ENCODE data around the gene NFATC1. TPM values are rescaled to one million over a fixed set of nuclear protein-coding genes. Genes with fewer than 3 reads are reported as not detected.
A peak's percentile ranks its signal among the peaks of the same experiment; 100 is the strongest.

The NFATC1 gene
- total RNA-seq, 1 donor from 2014 or later = 64.1 TPM

- intact Hi-C loops (cut with DNase I) = loop anchor here (2.0 to 5.0 kb wide), 2 partner anchors 56 to 77 kb away; no protein-coding TSS in a partner anchor
- Histone ChIP-seq H3K9me3 (no peaks in the 10 kb centered on the region), H3K4me3 (peak overlapping the region in 1 of 2 donors; percentile 45), H3K27me3 (no peaks in the 10 kb centered on the region), H3K4me1 (peaks cover 0 to 14% of the 10 kb centered on the region in 2 donors), H3K36me3 (peaks cover 37 to 61% of the 10 kb centered on the region in 2 donors), H3K27ac (peak overlapping the region; percentile 39 to 61)
- DNase-seq (ENCODE audit: low spot score in 2 of 2) = peak; percentile 16 to 87
- TF ChIP-seq, protein P1, sequence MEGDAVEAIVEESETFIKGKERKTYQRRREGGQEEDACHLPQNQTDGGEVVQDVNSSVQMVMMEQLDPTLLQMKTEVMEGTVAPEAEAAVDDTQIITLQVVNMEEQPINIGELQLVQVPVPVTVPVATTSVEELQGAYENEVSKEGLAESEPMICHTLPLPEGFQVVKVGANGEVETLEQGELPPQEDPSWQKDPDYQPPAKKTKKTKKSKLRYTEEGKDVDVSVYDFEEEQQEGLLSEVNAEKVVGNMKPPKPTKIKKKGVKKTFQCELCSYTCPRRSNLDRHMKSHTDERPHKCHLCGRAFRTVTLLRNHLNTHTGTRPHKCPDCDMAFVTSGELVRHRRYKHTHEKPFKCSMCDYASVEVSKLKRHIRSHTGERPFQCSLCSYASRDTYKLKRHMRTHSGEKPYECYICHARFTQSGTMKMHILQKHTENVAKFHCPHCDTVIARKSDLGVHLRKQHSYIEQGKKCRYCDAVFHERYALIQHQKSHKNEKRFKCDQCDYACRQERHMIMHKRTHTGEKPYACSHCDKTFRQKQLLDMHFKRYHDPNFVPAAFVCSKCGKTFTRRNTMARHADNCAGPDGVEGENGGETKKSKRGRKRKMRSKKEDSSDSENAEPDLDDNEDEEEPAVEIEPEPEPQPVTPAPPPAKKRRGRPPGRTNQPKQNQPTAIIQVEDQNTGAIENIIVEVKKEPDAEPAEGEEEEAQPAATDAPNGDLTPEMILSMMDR (IDR thresholded peaks at IDR 0.05) = no peak
Observed at GRCh38 chr18:79458131-79458838, 62.6 kb downstream of the NFATC1 start.

- H3K36me3 ChIP-seq = peaks cover 30 to 57% of the 10 kb centered on the region in 2 donors
- H3K4me3 ChIP-seq = peak overlapping the region in 1 of 2 donors; percentile 45
- TF ChIP-seq, protein P1 (IDR thresholded peaks at IDR 0.05) = no peak
- H3K27me3 ChIP-seq = no peaks in the 10 kb centered on the region
- H3K27ac ChIP-seq = peak overlapping the region; percentile 39 to 61
- H3K9me3 ChIP-seq = no peaks in the 10 kb centered on the region
- no peak for DNase-seq (ENCODE audit: low spot score in 2 of 2)
- peaks cover 0 to 14% of the 10 kb centered on the region in 2 donors for H3K4me1 ChIP-seq
- intact Hi-C loops (cut with DNase I) = loop anchor here (2.0 to 5.0 kb wide), 2 partner anchors 57 to 78 kb away; no protein-coding TSS in a partner anchor
Observed at GRCh38 chr18:79458917-79459803, 63.4 kb downstream of the NFATC1 start.

DNA sequence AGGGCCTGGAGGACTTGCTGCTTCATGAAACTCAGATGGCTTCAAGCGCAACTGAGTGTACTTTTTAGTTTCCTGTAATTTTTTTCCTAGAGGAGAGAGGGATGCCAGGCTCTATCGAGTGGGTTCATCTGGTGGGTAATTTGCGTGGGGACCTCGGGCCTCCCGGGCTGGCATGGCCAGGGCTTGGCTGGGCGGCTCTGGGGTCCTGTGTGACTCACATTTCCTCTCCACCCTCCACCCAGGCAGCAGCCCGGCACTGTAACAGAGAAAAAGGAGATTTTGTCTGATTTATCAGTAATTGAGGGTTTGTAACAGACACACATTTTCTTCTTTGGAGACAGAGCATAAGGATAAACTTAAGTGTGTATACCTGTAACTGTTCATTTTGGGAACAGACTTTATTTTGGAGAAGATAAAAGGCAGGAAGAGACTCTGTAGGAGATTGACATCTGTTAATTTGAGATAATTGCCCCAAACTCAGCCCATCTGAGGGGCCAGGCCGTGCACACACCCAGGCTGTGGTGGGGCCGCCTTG is 64.3 kb downstream of the NFATC1 start:
- peaks cover 21 to 49% of the 10 kb centered on the region in 2 donors for H3K36me3 ChIP-seq
- no peak overlapping the region for H3K4me3 ChIP-seq
- H3K27me3 ChIP-seq = no peaks in the 10 kb centered on the region
- H3K4me1 ChIP-seq = peaks cover 0 to 14% of the 10 kb centered on the region in 2 donors
- TF ChIP-seq, protein P1 (IDR thresholded peaks at IDR 0.05) = no peak
- no peak for DNase-seq (ENCODE audit: low spot score in 2 of 2)
- H3K27ac ChIP-seq = no peak overlapping the region
- intact Hi-C loops (cut with DNase I) = loop anchor here (2.0 to 5.0 kb wide), 2 partner anchors 58 to 79 kb away; no protein-coding TSS in a partner anchor
- H3K9me3 ChIP-seq = no peaks in the 10 kb centered on the region

DNA sequence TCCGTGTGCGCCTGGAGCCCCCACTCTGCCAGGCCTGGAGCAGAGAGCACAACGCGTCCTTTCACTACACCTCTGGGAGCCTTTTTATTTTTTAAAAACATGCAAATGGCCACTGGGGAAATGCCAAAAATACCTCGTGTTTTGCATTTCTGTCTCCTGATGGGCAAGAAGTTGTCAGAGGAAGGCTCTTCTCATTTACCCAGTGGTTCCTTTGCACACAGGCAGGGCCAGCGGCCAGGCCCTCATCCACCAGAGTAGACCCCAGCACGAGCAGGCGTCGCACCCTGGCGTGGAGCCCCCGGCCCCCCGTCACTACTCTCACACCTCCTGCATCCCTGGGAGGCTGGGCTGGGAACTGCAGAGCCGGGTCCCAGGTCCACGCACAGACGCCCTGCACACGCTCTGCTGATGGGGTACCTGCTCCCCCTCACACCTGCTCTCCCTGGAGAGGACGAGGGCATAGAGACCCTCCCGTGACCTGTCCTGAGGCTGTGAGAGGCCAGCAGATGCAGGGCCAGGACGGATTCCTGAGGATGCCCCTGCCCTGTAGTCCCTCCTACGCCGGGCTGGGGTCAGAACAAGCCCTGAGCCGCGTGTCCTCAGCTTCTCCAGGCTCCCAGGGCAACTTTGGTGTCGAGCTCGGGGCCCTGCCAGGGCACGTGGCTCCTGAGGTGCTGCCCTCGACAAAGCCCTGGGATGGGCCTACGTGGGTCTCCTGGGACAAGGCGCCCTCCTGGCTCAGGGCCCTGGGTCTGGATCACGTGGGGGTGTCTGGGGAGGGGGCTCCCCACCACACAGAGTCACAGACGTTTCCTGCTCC is 65.0 kb downstream of the NFATC1 start:
- TF ChIP-seq, protein P1 (IDR thresholded peaks at IDR 0.05) = no peak
- H3K4me3 ChIP-seq = no peak overlapping the region
- no peaks in the 10 kb centered on the region for H3K27me3 ChIP-seq
- H3K36me3 ChIP-seq = peaks cover 20 to 46% of the 10 kb centered on the region in 2 donors
- peaks cover 0 to 14% of the 10 kb centered on the region in 2 donors for H3K4me1 ChIP-seq
- H3K27ac ChIP-seq = no peak overlapping the region
- no peaks in the 10 kb centered on the region for H3K9me3 ChIP-seq
- intact Hi-C loops (cut with DNase I) = no loop called here
- DNase-seq (ENCODE audit: low spot score in 2 of 2) = no peak

DNA sequence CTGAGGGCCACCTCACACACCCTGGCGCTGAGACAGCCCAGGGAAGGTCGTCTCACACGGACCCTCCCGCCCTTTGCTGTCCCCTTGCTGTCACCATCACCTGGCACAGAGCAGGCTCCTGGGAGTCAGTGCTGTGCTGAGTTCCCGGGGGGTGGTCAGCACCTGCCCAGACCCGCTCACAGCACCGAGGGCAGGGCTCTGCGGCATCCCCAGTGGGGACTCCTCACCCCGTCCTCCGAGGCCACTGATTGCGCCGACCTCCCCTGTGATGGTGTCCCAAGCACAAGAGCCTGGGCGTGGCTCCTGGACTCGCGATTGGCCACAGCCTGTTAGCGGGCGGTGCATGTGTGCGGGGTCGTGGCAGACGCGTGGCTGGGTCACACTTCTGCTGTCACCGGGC is 65.9 kb downstream of the NFATC1 start:
- no peaks in the 10 kb centered on the region for H3K9me3 ChIP-seq
- peaks cover 0 to 14% of the 10 kb centered on the region in 2 donors for H3K4me1 ChIP-seq
- H3K27me3 ChIP-seq = no peaks in the 10 kb centered on the region
- no peak for DNase-seq (ENCODE audit: low spot score in 2 of 2)
- TF ChIP-seq, protein P1 (IDR thresholded peaks at IDR 0.05) = no peak
- H3K4me3 ChIP-seq = no peak overlapping the region
- no peak overlapping the region for H3K27ac ChIP-seq
- H3K36me3 ChIP-seq = peaks cover 22 to 51% of the 10 kb centered on the region in 2 donors
- intact Hi-C loops (cut with DNase I) = no loop called here

Measured in ascending aorta (tissue), 2 donors.